ENCODE measurements around the gene C5orf47.
"Not testable (repeated sequence)": the region's sequence is repeated elsewhere in the genome, so short reads cannot be mapped to it uniquely, and the experiment has no call there.

The C5orf47 gene

DNA sequence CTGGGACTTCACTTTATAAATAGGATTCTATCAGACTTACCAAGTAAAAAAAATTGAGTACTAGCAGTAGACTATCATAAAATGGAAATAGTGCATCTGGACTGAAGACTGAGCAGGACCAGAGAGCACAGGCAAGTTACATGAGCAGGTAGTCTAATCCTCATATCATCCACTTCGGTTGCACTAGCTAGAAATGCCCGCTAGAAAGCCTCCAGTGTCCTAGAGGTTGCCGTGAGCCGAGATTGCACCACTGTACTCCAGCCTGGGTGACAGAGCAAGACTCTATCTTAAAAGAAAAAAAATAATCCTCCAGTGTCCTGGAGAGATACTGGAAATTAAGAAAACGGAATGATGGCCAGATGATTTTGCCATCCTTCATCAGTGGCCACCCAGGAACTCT lies 20.0 kb downstream of the C5orf47 start:
- no peak overlapping the region for H3K27ac ChIP-seq
- H3K4me3 ChIP-seq (IDR thresholded peaks at IDR 0.05; ENCODE audit: insufficient read depth, low read depth, low read length): no peak overlapping the region
- no peaks in the 10 kb centered on the region for H3K79me2 ChIP-seq (ENCODE audit: insufficient read depth, low read depth)
- H3K4me2 ChIP-seq: peak overlapping the region; percentile 68; the same call in 1 of the 2 replicates
- TF ChIP-seq, protein P1, sequence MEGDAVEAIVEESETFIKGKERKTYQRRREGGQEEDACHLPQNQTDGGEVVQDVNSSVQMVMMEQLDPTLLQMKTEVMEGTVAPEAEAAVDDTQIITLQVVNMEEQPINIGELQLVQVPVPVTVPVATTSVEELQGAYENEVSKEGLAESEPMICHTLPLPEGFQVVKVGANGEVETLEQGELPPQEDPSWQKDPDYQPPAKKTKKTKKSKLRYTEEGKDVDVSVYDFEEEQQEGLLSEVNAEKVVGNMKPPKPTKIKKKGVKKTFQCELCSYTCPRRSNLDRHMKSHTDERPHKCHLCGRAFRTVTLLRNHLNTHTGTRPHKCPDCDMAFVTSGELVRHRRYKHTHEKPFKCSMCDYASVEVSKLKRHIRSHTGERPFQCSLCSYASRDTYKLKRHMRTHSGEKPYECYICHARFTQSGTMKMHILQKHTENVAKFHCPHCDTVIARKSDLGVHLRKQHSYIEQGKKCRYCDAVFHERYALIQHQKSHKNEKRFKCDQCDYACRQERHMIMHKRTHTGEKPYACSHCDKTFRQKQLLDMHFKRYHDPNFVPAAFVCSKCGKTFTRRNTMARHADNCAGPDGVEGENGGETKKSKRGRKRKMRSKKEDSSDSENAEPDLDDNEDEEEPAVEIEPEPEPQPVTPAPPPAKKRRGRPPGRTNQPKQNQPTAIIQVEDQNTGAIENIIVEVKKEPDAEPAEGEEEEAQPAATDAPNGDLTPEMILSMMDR (conservative IDR thresholded peaks at IDR 0.05; ENCODE audit: low read depth, low read length): no peak
- H3K4me1 ChIP-seq (ENCODE audit: low read depth, poor library complexity, severe bottlenecking): peaks cover 32% of the 10 kb centered on the region
- no peaks in the 10 kb centered on the region for H3K27me3 ChIP-seq (ENCODE audit: insufficient read depth, low read depth)
- no peak overlapping the region for H2AFZ ChIP-seq (ENCODE audit: low read depth)
- no peak overlapping the region for H3K9ac ChIP-seq
- H4K20me1 ChIP-seq (ENCODE audit: insufficient read depth): no peaks in the 10 kb centered on the region
- H3K36me3 ChIP-seq (ENCODE audit: insufficient read depth): no peaks in the 10 kb centered on the region

DNA sequence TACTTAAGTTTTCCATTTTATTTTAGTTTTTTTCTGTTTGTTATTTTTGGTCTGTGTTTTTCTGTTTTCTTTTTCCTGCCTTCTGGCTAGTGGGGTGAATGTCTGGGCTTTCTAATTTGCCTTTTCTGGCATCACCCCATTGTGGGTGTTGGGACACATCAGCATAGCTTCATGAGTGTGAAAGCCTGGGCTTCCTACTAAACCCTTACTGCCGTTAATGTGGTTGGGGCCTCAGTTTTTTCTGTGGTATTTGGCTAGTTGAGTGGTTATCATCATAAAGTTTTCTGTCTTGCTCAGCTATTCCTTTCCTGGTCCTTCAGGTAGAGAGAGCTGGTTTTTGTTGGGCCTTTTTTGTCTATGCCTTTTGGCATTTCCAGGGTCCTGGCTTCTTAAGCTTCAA lies 21.4 kb downstream of the C5orf47 start:
- peaks cover 32% of the 10 kb centered on the region for H3K4me1 ChIP-seq (ENCODE audit: low read depth, poor library complexity, severe bottlenecking)
- no peak overlapping the region for H3K9ac ChIP-seq
- TF ChIP-seq, protein P1 (conservative IDR thresholded peaks at IDR 0.05; ENCODE audit: low read depth, low read length): no peak
- H3K27ac ChIP-seq: no peak overlapping the region
- no peak overlapping the region for H3K4me3 ChIP-seq (IDR thresholded peaks at IDR 0.05; ENCODE audit: insufficient read depth, low read depth, low read length)
- no peaks in the 10 kb centered on the region for H4K20me1 ChIP-seq (ENCODE audit: insufficient read depth)
- no peaks in the 10 kb centered on the region for H3K79me2 ChIP-seq (ENCODE audit: insufficient read depth, low read depth)
- H3K36me3 ChIP-seq (ENCODE audit: insufficient read depth): no peaks in the 10 kb centered on the region
- H3K4me2 ChIP-seq: peak overlapping the region; percentile 68
- H3K27me3 ChIP-seq (ENCODE audit: insufficient read depth, low read depth): no peaks in the 10 kb centered on the region
- peak overlapping the region; percentile 25; the same call in 1 of the 2 replicates for H2AFZ ChIP-seq (ENCODE audit: low read depth)

DNA sequence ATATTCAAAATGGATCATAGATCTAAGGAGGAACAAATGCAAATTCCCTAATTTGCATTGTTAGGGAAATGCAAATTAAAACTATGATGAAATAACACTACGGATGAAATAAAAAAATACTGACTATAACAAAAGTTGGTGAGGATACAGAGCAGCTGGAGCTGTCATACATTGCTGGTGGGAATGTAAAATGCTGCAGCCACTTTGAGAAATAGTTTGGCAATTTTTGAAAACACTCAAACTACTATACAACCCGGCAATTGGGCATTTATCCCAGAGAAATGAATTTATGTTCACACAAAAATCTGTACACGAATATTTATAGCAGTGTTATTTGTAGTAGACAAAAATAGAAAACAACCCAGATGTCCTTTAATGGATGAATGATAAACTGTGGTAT lies 22.5 kb downstream of the C5orf47 start:
- Histone ChIP-seq H3K4me3 (IDR thresholded peaks at IDR 0.05; ENCODE audit: insufficient read depth, low read depth, low read length) (no peak overlapping the region), H4K20me1 (ENCODE audit: insufficient read depth) (no peaks in the 10 kb centered on the region), H3K27me3 (ENCODE audit: insufficient read depth, low read depth) (no peaks in the 10 kb centered on the region), H3K79me2 (ENCODE audit: insufficient read depth, low read depth) (no peaks in the 10 kb centered on the region), H2AFZ (ENCODE audit: low read depth) (no peak overlapping the region), H3K4me1 (ENCODE audit: low read depth, poor library complexity, severe bottlenecking) (peaks cover 32% of the 10 kb centered on the region), H3K27ac (no peak overlapping the region), H3K4me2 (no peak overlapping the region), H3K36me3 (ENCODE audit: insufficient read depth) (no peaks in the 10 kb centered on the region), H3K9ac (no peak overlapping the region)
- TF ChIP-seq, protein P1 (conservative IDR thresholded peaks at IDR 0.05; ENCODE audit: low read depth, low read length): no peak

DNA sequence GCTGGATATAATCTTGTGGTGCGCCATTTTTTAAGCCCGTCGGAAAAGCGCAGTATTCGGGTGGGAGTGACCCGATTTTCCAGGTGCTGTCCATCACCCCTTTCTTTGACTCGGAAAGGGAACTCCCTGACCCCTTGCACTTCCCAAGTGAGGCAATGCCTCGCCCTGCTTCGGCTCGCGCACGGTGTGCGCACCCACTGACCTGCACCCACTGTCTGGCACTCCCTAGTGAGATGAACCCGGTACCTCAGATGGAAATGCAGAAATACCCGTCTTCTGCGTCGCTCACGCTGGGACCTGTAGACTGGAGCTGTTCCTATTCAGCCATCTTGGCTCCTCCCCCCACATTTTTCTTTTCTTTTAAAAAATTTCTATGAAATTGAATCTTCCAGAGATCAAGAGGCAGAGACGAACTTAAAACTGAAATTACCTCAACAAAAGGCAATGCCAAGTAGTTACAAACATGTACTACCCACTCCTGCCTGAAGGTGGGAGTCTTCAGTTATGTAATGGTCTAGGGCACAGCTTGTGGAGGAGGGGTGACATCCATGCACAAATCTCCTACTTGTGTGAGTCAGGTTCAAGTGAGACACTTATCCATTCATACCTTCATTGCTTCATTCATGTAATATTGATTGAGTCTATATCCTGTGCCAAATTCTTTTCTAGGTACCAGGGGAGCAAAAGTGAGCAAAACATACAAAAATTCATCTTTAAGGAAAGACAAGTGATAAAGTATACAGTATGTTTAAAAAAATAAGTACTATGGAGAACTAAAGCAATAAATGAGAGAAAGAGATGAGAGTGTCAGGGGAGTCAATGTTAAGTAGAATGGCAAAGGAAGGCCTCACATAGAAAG lies 31.3 kb downstream of the C5orf47 start:
- not testable (repeated sequence) for H3K4me1 ChIP-seq (ENCODE audit: low read depth, poor library complexity, severe bottlenecking); H3K27ac ChIP-seq; H3K4me2 ChIP-seq; H3K27me3 ChIP-seq (ENCODE audit: insufficient read depth, low read depth); H3K9ac ChIP-seq; H3K4me3 ChIP-seq (IDR thresholded peaks at IDR 0.05; ENCODE audit: insufficient read depth, low read depth, low read length); H4K20me1 ChIP-seq (ENCODE audit: insufficient read depth); H3K79me2 ChIP-seq (ENCODE audit: insufficient read depth, low read depth); H3K36me3 ChIP-seq (ENCODE audit: insufficient read depth); H2AFZ ChIP-seq (ENCODE audit: low read depth)
- TF ChIP-seq, protein P1 (conservative IDR thresholded peaks at IDR 0.05; ENCODE audit: low read depth, low read length): peak; percentile 57
